Measurements from ENCODE around the gene CAMK4.
A peak's percentile ranks its signal among the peaks of the same experiment; 100 is the strongest.
"Not testable (repeated sequence)": the region's sequence is repeated elsewhere in the genome, so short reads cannot be mapped to it uniquely, and the experiment has no call there.

The CAMK4 gene

GRCh38 chr5:111261610-111262009 lies 37.4 kb downstream of the CAMK4 start:
- DNase-seq: no peak

GRCh38 chr5:111262153-111262552 lies 38.0 kb downstream of the CAMK4 start:
- DNase-seq: no peak

DNA sequence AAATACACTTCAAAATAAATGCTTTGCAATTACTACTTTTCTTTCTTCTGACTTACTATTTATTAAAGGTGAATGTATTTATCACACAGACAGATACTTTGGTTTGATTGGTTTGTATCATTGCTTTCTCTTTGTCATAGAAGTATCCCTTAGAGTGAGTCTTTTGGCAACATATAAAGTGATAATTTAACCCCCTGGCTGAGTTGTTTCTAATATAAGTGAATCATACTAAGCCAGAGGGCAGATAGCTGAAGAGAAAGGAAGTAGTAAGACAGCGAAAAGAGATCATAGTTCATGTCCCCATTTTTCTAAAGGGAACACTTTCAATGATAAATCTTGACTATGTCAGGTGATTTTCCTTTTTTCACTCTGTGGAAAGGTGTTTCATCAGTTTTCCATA lies 38.6 kb downstream of the CAMK4 start:
- no peak for DNase-seq

DNA sequence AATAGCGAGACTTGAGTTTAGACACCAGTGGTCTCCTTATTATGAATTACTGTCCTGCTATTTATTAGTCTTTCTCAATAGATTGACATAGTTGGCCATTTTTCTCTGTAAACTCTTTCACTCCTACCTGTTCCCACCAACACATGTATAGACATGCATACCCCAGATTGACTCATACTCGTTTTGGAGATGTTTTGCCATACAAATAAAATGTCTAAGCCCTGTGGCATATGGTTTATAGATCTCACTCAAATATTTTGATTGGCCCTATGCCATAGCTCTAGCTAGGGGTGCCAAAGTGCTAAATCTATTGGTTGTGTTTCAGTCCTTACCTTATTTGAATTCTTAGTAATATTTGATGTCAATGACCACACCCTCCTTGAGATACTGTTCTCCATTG lies 42.3 kb downstream of the CAMK4 start:
- DNase-seq: no peak

GRCh38 chr5:111268300-111268699 lies 44.1 kb downstream of the CAMK4 start:
- DNase-seq: no peak

DNA sequence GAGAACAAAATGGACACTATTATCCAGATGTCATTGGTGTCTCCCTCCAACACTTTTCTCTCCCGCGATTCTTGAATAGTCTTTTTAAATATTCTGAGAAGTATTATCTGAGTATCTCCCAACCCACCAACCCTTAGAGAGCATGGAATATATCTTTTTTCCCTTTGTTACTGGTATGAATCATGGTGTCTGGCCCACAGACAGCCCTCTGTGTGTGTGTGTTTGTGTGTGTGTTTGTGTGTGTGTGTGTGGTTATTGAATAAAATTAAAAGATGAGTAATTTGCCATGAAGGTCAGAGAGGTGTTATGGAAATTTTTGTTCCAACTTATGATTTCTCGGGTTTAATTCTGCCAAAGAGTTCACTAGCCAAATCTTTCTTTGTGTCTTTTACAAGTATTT lies 47.7 kb downstream of the CAMK4 start:
- DNase-seq: no peak

DNA sequence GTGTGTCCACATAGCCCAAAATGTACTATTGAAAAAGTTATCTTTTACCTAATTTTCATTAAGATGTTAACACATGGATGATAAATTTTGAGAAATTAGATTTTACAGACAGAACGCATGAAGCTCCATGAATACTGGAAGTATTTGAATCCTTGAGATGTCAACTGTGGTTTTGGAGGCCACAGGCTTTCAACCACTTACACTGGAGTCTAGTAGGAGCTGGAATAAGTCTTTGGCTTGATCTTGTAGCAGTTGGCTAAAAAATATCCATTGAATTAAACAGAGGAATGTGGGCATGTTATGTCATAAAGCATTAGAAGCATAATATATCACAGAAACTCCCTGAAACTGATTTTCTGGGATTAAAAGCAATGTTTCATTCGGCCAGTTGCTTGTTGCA lies 52.9 kb downstream of the CAMK4 start:
- DNase-seq: no peak

GRCh38 chr5:111278858-111279504 lies 54.8 kb downstream of the CAMK4 start:
- DNase-seq: no peak

GRCh38 chr5:111280282-111280951 lies 56.2 kb downstream of the CAMK4 start:
- no peak for DNase-seq

GRCh38 chr5:111282798-111283197 lies 58.6 kb downstream of the CAMK4 start:
- no peak for DNase-seq

- DNase-seq: no peak
Measured at GRCh38 chr5:111284825-111285224, 60.6 kb downstream of the CAMK4 start.

DNA sequence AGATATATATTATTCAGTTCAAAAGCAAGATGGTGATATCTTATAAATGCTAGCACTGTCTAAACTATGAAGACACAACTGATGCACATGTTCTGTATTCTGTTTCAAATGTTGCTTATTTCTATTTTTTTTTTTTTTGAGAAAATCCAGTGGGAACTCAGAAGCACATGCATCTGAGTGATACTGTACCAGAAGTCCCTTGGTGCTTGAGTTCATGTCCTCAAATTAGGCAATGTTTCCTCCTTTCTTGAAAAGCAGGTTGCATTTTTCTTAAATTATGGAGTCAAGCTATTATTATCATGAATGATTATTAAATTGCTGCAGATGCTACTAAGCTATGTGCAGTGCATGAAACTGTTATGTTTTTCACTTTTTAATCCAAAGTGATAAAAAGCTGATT lies 70.4 kb downstream of the CAMK4 start:
- DNase-seq: no peak

- DNase-seq: no peak
Measured at GRCh38 chr5:111295649-111296048, 71.5 kb downstream of the CAMK4 start.

GRCh38 chr5:111296570-111296969 lies 72.4 kb downstream of the CAMK4 start:
- no peak for DNase-seq

DNA sequence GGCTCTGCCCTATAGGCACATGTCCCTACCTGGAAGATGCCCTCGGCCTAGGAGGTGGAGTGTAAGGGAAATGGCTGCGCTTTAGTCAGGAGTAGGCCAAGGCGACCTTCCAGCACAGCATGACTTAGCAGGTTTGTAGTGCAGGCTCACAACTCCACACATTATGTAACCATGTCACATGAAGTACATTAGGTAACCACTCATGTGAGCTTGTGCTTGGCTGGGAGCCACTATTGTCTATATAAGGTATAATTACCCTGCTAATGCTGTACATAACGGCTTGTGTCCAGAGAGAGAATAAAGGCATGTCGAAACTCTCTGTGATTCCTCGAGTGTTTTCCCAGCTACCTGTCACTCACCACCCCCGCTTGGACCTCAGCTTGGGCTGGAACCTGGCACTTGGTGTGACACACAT lies 74.9 kb downstream of the CAMK4 start:
- DNase-seq: no peak

DNA sequence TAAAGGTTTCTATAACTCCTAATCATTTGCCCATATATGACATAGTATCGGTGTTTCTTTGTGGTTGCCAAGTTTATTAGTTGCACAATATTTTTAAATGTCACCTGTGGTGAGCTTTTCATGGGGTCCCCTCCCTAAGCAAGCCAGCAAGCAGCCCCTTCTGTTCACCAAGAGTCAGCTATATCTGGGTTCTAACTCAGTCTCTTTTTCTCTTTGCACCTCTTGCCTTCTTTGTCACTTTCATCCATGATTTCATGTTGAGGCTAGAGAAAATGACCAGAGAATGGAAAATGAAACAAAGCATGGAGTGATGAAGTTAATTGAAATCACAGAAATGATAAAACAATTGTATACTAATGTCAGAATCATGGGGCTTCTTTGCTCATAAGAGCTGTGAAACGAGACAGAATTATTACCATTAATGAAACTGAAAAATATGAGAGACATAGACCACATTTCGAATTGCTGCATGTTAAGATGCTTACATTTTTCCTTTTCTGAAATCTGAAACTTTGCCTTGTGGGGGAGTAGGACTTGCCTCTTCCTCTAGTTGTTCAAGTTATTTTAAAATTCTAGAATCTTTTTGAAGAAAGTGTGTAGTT lies 75.7 kb downstream of the CAMK4 start:
- no peak for DNase-seq

GRCh38 chr5:111301264-111301663 lies 77.1 kb downstream of the CAMK4 start:
- DNase-seq: no peak

DNA sequence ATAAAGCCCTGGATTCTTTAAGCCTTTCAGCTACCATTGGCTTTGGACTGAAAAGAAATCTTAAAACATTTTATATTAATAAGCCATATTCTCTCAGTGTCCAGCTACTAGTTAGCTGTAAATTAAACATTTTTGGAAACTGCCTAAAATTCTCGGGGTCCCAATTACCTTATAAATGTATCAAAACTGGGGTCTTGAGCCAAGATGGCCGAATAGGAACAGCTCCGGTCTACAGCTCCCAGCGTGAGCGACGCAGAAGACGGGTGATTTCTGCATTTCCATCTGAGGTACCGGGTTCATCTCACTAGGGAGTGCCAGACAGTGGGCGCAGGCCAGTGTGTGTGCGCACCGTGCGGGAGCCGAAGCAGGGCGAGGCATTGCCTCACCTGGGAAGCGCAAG lies 77.9 kb downstream of the CAMK4 start:
- DNase-seq: not testable (repeated sequence)

- peak; percentile 26 for DNase-seq
Measured at GRCh38 chr5:111308951-111309350, 84.8 kb downstream of the CAMK4 start.

- no peak for DNase-seq
Measured at GRCh38 chr5:111309384-111309783, 85.2 kb downstream of the CAMK4 start.

DNA sequence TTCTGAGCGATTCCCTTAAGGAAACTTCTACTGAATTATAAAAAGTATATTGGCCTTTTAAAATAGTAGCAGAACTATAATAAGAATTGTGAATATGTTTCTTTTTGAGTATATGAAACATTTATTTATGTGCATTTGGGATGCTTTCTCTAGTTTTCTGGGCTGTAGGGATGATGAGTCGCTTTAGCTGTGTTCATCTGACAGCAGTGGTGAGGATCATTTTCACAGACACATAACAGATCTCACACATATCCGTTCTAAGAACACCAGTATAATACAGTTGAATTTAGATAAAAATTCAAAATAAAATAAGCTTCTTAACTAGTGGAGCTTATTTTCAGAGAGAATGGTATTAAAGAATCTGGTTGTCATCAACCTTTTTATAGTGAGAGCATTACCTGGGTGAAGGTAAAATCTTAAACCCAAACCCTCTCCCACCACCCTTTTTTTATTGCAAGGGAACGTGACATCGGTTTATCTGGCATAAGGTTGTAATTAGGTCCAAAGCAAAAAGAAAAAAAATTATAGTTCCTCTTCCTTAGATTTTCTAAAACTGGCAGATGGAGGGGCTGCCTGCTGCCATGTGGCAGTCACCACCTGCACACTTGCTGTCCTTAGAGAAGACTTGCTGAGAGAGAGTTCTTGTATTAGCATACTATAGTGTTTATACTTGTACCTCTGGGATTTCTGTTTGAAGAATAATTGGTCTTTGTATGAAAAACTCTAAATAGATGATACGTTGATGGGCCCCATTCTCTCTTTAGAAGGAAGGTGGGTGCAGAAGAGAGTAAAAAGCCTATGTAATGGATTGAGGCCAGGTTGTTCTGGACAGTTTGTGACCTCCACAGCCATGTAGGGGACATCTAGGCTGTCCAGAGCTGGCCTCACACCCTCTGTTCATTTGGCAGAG lies 86.8 kb downstream of the CAMK4 start:
- no peak for DNase-seq

- no peak for DNase-seq
Measured at GRCh38 chr5:111311666-111312065, 87.5 kb downstream of the CAMK4 start.

DNA sequence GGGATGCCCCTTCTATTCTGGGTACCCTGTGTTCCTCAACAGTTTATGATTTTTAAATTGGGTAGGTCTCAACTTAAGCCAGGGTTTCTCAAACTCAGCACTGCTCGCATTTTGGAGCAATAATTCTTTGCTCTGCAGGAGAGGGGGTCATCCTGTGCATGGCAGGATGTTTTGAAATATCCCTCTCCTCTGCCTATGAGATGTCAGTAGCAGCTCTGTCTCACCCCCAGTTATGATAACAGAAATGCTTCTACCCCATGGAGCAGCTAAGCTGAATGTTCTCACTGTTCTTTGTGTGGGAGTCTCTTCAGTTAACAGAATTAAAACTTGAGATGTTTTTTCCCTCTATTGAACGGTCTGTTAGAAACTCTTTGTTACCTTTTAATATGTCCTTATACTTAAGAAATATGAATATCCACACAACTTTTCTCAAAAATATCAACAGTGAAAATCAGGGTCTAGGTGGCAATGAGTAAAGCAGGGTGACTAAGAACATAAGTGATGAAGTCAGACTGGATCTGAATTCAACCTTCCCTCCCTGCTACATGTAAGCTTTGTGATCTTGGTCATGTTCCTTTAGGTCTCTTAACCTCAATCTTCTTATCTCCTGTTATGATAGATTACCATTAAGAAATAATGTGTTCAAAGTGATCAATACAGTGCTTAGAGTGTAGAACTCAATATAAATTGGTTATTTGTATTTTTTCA lies 89.0 kb downstream of the CAMK4 start:
- DNase-seq: no peak
